NB4 (cell line): Measurements from ENCODE around the gene KAT8.
A peak's percentile ranks its signal among the peaks of the same experiment; 100 is the strongest.
"Not testable (repeated sequence)": the region's sequence is repeated elsewhere in the genome, so short reads cannot be mapped to it uniquely, and the experiment has no call there.

Experiments used
- DNase-seq: peaks from one replicate; pipeline ENCODE4 v3.0.0; 2010; ENCODE audit warnings: low read depth
- H3K4me3 ChIP-seq: one replicate; pipeline ENCODE4 v1.5.1; 2011; ENCODE audit warnings: mild to moderate bottlenecking, low read depth, low read length, moderate library complexity
- MYC ChIP-seq: IDR thresholded peaks from 2 replicates; pipeline ENCODE4 v1.6.1; 2011; ENCODE audit warnings: low read depth, low read length
- POLR2A ChIP-seq: IDR thresholded peaks from 2 replicates; pipeline ENCODE4 v1.6.1; 2011; ENCODE audit warnings: mild to moderate bottlenecking; ENCODE audit not compliant: insufficient read length; ENCODE audit errors: extremely low read depth
- TF ChIP-seq, protein P1 (sequence below): IDR thresholded peaks from one replicate; pipeline ENCODE4 v1.5.1; 2012; ENCODE audit warnings: low read depth, low read length
- TF ChIP-seq, protein P2 (sequence below): IDR thresholded peaks from 2 replicates; pipeline ENCODE4 v1.6.1; 2011; ENCODE audit warnings: low read depth, low read length

KAT8 gene

DNA sequence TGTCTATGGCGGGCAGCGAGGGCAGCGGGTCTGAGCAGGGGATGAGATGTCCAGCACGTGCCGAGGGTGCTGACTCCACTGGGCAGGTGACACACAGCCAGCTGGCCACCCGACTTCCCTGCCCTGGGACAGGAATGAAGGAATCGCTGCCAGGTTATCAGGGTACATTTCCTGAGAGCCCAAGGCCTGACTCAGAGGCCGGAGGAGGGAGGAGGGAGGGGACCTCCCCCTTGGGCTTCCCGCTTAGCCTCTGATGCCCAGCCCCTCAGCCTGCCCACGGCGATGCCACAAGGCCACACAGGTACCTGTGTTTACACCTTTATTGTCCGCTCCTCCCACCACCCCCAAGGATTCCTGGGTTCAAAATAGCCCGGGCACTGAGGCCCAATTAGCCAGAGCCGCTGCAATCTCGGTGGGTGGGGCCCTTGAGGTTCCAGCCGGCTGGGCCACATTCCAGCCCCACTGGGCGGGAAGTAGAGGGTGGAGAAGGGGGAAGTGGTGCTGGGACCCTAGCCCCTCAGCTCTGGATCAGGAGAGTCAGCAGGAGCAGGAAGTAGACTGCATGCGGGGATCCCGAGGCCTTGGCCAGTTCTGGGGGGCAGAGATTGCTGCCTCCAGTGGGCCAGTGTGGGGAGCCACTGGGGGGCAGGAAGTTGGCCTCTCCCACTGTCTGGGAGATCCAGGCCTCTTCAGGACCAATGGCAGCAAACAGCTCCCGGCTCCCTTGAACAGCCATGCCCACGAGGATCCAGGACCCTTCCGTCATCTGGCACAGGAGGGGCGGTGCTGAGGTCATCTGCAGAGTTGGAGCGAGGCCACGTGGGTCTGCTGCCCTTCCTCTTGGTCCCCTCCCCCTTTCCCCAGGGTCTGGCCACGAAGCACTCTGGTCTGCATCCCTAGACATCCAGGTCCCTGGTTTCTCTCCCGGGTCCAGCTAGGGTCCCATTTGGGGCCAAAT is 21.4 kb downstream of the KAT8 start:
- no peak for TF ChIP-seq MYC
- TF ChIP-seq, protein P1, sequence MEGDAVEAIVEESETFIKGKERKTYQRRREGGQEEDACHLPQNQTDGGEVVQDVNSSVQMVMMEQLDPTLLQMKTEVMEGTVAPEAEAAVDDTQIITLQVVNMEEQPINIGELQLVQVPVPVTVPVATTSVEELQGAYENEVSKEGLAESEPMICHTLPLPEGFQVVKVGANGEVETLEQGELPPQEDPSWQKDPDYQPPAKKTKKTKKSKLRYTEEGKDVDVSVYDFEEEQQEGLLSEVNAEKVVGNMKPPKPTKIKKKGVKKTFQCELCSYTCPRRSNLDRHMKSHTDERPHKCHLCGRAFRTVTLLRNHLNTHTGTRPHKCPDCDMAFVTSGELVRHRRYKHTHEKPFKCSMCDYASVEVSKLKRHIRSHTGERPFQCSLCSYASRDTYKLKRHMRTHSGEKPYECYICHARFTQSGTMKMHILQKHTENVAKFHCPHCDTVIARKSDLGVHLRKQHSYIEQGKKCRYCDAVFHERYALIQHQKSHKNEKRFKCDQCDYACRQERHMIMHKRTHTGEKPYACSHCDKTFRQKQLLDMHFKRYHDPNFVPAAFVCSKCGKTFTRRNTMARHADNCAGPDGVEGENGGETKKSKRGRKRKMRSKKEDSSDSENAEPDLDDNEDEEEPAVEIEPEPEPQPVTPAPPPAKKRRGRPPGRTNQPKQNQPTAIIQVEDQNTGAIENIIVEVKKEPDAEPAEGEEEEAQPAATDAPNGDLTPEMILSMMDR: no peak
- TF ChIP-seq, protein P2, sequence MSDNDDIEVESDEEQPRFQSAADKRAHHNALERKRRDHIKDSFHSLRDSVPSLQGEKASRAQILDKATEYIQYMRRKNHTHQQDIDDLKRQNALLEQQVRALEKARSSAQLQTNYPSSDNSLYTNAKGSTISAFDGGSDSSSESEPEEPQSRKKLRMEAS: no peak
- TF ChIP-seq POLR2A: no peak
- no peak overlapping the region for H3K4me3 ChIP-seq
- no peak for DNase-seq

DNA sequence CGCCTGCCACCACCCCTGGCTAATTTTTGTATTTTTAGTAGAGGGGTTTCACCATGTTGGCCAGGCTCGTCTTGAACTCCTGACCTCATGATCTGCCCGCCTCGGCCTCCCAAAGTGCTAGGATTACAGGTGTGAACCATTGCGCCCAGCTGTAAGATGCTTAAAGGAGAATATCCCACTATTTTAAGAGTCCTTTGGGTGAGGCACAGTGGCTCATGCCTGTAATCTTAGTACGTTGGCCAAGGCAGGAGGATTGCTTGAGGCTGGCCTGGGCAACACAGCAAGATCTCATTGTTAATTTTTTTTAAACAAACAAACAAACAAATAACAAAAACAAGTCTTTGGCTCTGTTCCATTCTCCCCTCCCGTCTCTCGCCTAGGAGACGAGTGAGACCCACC is 23.6 kb downstream of the KAT8 start:
- not testable (repeated sequence) for H3K4me3 ChIP-seq, DNase-seq

DNA sequence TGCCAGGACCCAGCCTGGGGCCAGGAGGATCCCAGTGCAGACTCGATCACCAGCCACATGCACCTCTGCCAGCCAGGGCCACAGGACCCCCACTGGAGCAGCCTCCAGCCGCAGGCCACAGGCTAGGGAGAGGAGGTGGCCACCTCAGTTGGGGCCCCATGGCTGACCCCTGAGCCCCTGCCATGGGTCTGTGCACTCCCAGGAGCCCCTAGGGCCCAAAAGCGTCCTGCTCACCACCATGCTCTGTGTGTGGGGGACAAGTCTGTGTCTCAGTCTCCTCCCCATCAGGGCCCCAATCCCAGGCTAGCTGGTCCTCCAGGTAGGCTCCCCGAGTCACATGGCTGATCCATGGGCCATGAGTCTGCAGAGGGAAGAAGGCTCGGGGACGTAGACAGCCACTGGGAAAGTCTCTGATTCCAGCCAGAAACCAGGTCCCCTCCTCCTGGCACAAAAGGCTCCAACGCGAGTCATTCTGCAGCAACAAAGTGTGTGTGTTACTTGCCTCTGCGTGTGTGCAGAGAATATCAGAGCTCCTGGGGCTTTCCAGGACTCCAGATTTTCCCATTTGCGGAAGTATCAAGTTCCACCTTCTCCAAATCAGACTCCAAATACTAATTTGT is 24.1 kb downstream of the KAT8 start:
- TF ChIP-seq, protein P2: peak; percentile 45; the same call in 1 of the 2 replicates
- TF ChIP-seq POLR2A: no peak
- H3K4me3 ChIP-seq: peak overlapping the region; percentile 51
- no peak for DNase-seq

DNA sequence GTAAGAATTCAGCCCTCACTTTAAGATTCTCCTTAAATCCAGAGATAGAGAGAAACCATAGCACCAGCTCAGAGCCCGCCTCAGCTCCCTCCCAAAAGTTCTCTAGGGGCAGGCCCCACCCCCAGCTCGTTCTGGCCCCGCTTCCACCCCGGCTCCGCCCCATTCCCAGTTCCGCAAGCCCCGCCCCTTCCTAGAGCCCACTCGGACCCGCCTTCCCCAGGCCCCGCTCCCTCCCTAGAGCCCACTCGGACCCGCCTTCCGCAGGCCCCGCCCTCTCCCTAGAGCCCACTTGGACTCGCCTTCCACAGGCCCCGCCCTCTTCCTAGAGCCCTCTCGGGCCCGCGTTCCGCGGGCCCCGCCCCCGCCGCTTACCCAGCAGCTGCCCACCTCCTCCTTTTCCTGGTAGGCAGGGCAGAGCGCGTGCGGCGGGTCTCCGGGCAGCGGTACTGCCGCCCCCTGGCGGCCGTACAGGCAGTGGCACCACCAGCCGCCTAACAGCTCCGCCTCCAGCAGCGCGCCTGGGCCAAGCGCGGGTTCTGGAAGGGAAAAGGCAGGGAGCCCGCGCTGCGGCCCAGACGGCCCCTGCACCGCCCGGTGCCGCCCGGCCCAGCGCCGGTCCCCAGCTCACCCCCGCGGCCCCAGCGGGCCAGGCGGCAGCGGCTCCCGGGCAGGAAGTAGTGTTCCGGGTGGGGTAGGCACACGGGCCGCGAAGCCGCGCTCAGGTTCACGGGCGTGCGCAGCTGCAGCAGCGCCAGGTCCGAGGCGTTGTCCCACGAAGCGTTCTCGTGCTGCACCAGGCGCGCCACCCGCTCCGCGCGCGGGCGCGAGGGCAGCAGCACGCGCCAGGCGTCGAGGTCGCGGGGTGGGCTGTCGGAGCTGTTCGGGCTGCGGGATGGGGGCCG is 24.9 kb downstream of the KAT8 start:
- DNase-seq: peak; percentile 98
- TF ChIP-seq, protein P1: peak; percentile 87
- peak; percentile 96 for TF ChIP-seq MYC
- peak; percentile 51 for TF ChIP-seq POLR2A
- TF ChIP-seq, protein P2: peak; percentile 93
- H3K4me3 ChIP-seq: peak overlapping the region; percentile 51

DNA sequence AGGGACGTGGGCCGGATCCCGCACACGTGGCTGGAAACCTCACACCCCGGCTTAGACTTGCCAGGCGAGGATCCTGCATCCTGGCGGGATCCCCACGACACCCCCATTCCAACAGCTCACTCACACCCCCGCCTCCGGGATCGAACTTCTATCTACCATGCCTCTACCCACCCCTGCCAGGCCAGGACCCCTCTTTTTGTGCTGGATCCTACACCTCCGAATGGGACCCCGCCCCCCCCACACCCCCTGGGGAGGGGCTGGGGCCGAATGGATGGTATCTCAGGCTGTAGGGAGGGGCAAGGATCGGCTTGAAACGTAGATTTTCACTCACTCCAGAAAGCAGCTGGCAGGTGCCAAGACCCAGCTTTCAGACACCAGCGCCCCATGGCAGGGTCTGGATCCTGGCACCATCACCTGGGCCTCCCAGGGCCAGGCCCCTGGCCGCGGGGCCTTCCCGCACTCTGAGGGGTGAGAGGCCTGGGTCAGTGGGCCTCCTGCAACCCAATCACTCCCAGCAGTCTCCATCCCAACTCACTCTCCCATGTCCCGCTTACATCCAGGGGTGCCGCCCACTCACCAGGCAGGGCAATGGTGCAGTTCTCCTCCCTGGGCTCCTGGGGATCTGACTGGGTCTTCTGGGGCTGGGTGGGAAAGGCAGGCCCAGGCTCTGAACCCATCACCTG is 25.7 kb downstream of the KAT8 start:
- no peak for DNase-seq
- H3K4me3 ChIP-seq: no peak overlapping the region
- TF ChIP-seq, protein P1: no peak
- TF ChIP-seq, protein P2: no peak
- no peak for TF ChIP-seq MYC
- TF ChIP-seq POLR2A: no peak

DNA sequence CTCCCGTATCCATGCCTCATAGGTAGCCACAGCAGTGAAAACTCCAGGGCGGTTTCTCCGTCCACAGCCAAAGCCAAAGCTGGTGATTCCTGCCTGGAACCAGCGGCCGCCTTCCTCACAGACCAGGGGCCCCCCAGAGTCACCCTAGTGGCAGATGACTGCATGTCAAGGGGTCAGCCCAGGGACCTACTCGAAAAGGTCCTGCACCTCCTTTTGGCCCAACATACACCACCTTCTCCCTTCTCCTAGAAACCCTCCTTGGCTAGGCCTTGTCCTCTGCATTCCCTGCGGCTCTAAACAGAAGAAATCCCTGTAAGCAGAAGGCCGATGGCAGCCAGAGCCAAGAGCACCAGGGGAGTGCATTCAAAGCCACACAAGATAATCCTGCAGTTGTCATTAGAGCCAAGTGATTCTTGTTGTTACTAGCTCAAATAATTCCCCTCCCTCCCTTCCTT is 26.3 kb downstream of the KAT8 start:
- no peak for TF ChIP-seq MYC
- TF ChIP-seq, protein P2: no peak
- TF ChIP-seq POLR2A: no peak
- TF ChIP-seq, protein P1: no peak
- no peak for DNase-seq
- no peak overlapping the region for H3K4me3 ChIP-seq

DNA sequence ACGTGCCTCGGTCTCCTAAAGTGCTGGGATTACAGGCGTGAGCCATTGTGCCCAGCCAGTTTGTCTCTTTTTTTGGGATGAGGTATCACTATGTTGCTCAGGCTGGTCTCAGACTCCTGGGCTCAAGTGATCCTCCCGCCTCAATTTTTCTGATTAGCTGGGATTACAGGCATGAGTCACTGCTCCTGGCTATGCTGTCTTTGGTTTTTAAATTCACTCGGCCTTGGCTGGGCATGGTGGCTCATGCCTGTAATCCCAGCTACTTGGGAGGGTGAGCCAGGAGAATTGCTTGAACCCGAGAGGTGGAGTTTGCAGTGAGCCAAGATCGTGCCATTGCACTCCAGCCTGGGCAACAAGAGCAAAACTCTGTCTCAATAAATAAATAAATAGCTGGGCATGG is 27.0 kb downstream of the KAT8 start:
- not testable (repeated sequence) for H3K4me3 ChIP-seq, DNase-seq
